ENCODE results near the gene FBXO15.

The FBXO15 gene

GRCh38 chr18:74155276-74155675 is 7.6 kb upstream of the FBXO15 start:
- ATAC-seq (ENCODE audit: low read depth) (no peak), DNase-seq (ENCODE audit: low spot score) (no peak)
- Histone ChIP-seq H3K27me3 (ENCODE audit: insufficient read depth, poor library complexity, severe bottlenecking) (no peaks in the 10 kb centered on the region), H3K4me3 (ENCODE audit: severe bottlenecking) (no peak overlapping the region), H3K27ac (ENCODE audit: poor library complexity, severe bottlenecking) (no peak overlapping the region), H3K36me3 (ENCODE audit: low read depth) (peaks cover 83% of the 10 kb centered on the region), H3K9me3 (ENCODE audit: severe bottlenecking) (no peaks in the 10 kb centered on the region), H3K4me1 (ENCODE audit: insufficient read depth, poor library complexity, severe bottlenecking) (peaks cover 1% of the 10 kb centered on the region)
- TF ChIP-seq, protein P1, sequence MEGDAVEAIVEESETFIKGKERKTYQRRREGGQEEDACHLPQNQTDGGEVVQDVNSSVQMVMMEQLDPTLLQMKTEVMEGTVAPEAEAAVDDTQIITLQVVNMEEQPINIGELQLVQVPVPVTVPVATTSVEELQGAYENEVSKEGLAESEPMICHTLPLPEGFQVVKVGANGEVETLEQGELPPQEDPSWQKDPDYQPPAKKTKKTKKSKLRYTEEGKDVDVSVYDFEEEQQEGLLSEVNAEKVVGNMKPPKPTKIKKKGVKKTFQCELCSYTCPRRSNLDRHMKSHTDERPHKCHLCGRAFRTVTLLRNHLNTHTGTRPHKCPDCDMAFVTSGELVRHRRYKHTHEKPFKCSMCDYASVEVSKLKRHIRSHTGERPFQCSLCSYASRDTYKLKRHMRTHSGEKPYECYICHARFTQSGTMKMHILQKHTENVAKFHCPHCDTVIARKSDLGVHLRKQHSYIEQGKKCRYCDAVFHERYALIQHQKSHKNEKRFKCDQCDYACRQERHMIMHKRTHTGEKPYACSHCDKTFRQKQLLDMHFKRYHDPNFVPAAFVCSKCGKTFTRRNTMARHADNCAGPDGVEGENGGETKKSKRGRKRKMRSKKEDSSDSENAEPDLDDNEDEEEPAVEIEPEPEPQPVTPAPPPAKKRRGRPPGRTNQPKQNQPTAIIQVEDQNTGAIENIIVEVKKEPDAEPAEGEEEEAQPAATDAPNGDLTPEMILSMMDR (IDR thresholded peaks at IDR 0.05; ENCODE audit: poor library complexity, severe bottlenecking): no peak

- no peaks in the 10 kb centered on the region for H3K9me3 ChIP-seq (ENCODE audit: severe bottlenecking)
- peaks cover 86% of the 10 kb centered on the region for H3K36me3 ChIP-seq (ENCODE audit: low read depth)
- DNase-seq (ENCODE audit: low spot score): no peak
- peaks cover 7% of the 10 kb centered on the region for H3K4me1 ChIP-seq (ENCODE audit: insufficient read depth, poor library complexity, severe bottlenecking)
- no peak overlapping the region for H3K27ac ChIP-seq (ENCODE audit: poor library complexity, severe bottlenecking)
- no peak for ATAC-seq (ENCODE audit: low read depth)
- TF ChIP-seq, protein P1 (IDR thresholded peaks at IDR 0.05; ENCODE audit: poor library complexity, severe bottlenecking): no peak
- no peak overlapping the region for H3K4me3 ChIP-seq (ENCODE audit: severe bottlenecking)
- no peaks in the 10 kb centered on the region for H3K27me3 ChIP-seq (ENCODE audit: insufficient read depth, poor library complexity, severe bottlenecking)
Observed at GRCh38 chr18:74154716-74155115, 7.1 kb upstream of the FBXO15 start.

DNA sequence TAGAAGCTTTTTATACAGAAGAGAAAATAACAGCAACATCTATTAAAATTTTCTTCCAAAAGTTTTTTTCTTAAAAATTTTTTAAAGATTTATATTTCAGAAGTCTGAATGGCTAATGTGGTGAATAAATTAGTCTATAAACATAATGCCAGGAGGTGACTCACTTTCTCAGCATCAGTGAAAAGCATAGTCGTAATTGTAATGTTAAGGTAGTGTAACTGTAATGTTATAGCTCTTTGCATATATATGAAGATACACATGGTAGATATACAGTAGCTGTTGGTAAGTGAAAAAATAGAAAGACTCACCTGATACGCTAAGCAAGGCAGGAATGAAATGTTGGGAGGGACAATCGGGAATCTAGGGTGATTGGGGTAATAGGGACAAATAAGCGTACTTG is 6.2 kb upstream of the FBXO15 start:
- H3K4me3 ChIP-seq (ENCODE audit: severe bottlenecking): no peak overlapping the region
- TF ChIP-seq, protein P1 (IDR thresholded peaks at IDR 0.05; ENCODE audit: poor library complexity, severe bottlenecking): no peak
- H3K4me1 ChIP-seq (ENCODE audit: insufficient read depth, poor library complexity, severe bottlenecking): peaks cover 14% of the 10 kb centered on the region
- ATAC-seq (ENCODE audit: low read depth) (no peak), DNase-seq (ENCODE audit: low spot score) (no peak)
- no peak overlapping the region for H3K27ac ChIP-seq (ENCODE audit: poor library complexity, severe bottlenecking)
- H3K36me3 ChIP-seq (ENCODE audit: low read depth): peaks cover 84% of the 10 kb centered on the region
- H3K9me3 ChIP-seq (ENCODE audit: severe bottlenecking): no peaks in the 10 kb centered on the region
- no peaks in the 10 kb centered on the region for H3K27me3 ChIP-seq (ENCODE audit: insufficient read depth, poor library complexity, severe bottlenecking)

GRCh38 chr18:74153377-74153776 is 5.7 kb upstream of the FBXO15 start:
- no peak for ATAC-seq (ENCODE audit: low read depth)
- peaks cover 80% of the 10 kb centered on the region for H3K36me3 ChIP-seq (ENCODE audit: low read depth)
- DNase-seq (ENCODE audit: low spot score): no peak
- no peak overlapping the region for H3K4me3 ChIP-seq (ENCODE audit: severe bottlenecking)
- H3K27ac ChIP-seq (ENCODE audit: poor library complexity, severe bottlenecking): no peak overlapping the region
- H3K9me3 ChIP-seq (ENCODE audit: severe bottlenecking): no peaks in the 10 kb centered on the region
- peaks cover 14% of the 10 kb centered on the region for H3K4me1 ChIP-seq (ENCODE audit: insufficient read depth, poor library complexity, severe bottlenecking)
- H3K27me3 ChIP-seq (ENCODE audit: insufficient read depth, poor library complexity, severe bottlenecking): no peaks in the 10 kb centered on the region
- TF ChIP-seq, protein P1 (IDR thresholded peaks at IDR 0.05; ENCODE audit: poor library complexity, severe bottlenecking): no peak

- H3K9me3 ChIP-seq (ENCODE audit: severe bottlenecking): no peaks in the 10 kb centered on the region
- H3K4me1 ChIP-seq (ENCODE audit: insufficient read depth, poor library complexity, severe bottlenecking): peaks cover 14% of the 10 kb centered on the region
- H3K4me3 ChIP-seq (ENCODE audit: severe bottlenecking): no peak overlapping the region
- peaks cover 75% of the 10 kb centered on the region for H3K36me3 ChIP-seq (ENCODE audit: low read depth)
- TF ChIP-seq, protein P1 (IDR thresholded peaks at IDR 0.05; ENCODE audit: poor library complexity, severe bottlenecking): no peak
- H3K27me3 ChIP-seq (ENCODE audit: insufficient read depth, poor library complexity, severe bottlenecking): no peaks in the 10 kb centered on the region
- no peak for DNase-seq (ENCODE audit: low spot score)
- no peak for ATAC-seq (ENCODE audit: low read depth)
- H3K27ac ChIP-seq (ENCODE audit: poor library complexity, severe bottlenecking): no peak overlapping the region
Observed at GRCh38 chr18:74152857-74153256, 5.2 kb upstream of the FBXO15 start.
